Lung (tissue), 12 donors: Measurements from ENCODE around the gene TMF1. TPM values are rescaled to one million over a fixed set of nuclear protein-coding genes. Genes with fewer than 3 reads are reported as not detected.

Source experiments
- ATAC-seq: fragments of 200-7000 bp; cut with Tn5 transposase; one replicate; pipeline ENCODE4 v1.9.1; 2020; ENCODE audit warnings: moderate number of reproducible peaks; ENCODE audit not compliant: insufficient read depth, low FRiP score
- DNase-seq, 3 donors: peaks; one replicate each; pipeline ENCODE4 v3.0.0-alpha.2; 2013 to 2017
- H3K27ac ChIP-seq, 2 donors: one replicate each; pipeline ENCODE4 v1.5.1; 2013; ENCODE audit warnings: mild to moderate bottlenecking in 2 of 2, moderate library complexity in 2 of 2, control low read depth in 1 of 2, inconsistent platforms in 1 of 2, low read depth in 1 of 2, low read length in 1 of 2
- H3K27me3 ChIP-seq, 3 donors: one replicate each; pipeline ENCODE4 v1.5.1; 2013; ENCODE audit warnings: low read length in 2 of 3; ENCODE audit not compliant: control insufficient read depth in 3 of 3, insufficient read depth in 3 of 3
- H3K36me3 ChIP-seq, 4 donors: one replicate each; pipeline ENCODE4 v1.5.1; 2013; ENCODE audit warnings: low read length in 4 of 4, mild to moderate bottlenecking in 1 of 4, moderate library complexity in 1 of 4; ENCODE audit not compliant: control insufficient read depth in 4 of 4, insufficient read depth in 4 of 4
- H3K4me1 ChIP-seq, 5 donors: one replicate each; pipeline ENCODE4 v1.5.1; 2013; ENCODE audit warnings: low read length in 5 of 5, mild to moderate bottlenecking in 2 of 5, moderate library complexity in 1 of 5; ENCODE audit not compliant: control insufficient read depth in 5 of 5, insufficient read depth in 5 of 5
- H3K4me3 ChIP-seq: one replicate; pipeline ENCODE4 v1.5.1; 2013; ENCODE audit warnings: mild to moderate bottlenecking, control low read depth, moderate library complexity
- H3K9ac ChIP-seq, 2 donors: one replicate each; pipeline ENCODE4 v1.5.1; 2013; ENCODE audit warnings: low read length in 2 of 2, control low read depth in 1 of 2; ENCODE audit not compliant: insufficient read depth in 1 of 2
- H3K9me3 ChIP-seq, 4 donors: one replicate each; pipeline ENCODE4 v1.5.1; 2013; ENCODE audit warnings: low read length in 3 of 4, mild to moderate bottlenecking in 1 of 4, moderate library complexity in 1 of 4; ENCODE audit not compliant: control insufficient read depth in 4 of 4, insufficient read depth in 3 of 4
- CTCF ChIP-seq: IDR thresholded peaks from 2 replicates; pipeline ENCODE4 v1.5.1; 2012; ENCODE audit warnings: mild to moderate bottlenecking; ENCODE audit errors: control extremely low read depth, extremely low read depth
- WGBS, 2 donors: extraction: QIAGEN DNeasy Blood & Tissue Kit; methylation state at CpG; one replicate each; pipeline ENCODE4 v1.1.7; 2013; 5-methylcytosine and 5-hydroxymethylcytosine counted together
- polyA plus RNA-seq, 2 donors: library from polyadenylated mRNA; stranded (reverse); fragments of 200-250 nt; gene quantifications; one replicate each; pipeline ENCODE4 v1.2.1, GENCODE V29; 2013
- total RNA-seq, 2 donors: library from RNA; depleted of rRNA in 1 of 2; stranded (reverse); fragments of >200 nt in 1 of 2; gene quantifications; one replicate each; pipeline ENCODE4 v1.2.1, GENCODE V29; 2014 to 2021
- donor health status: control.
- donor health status: control.
- donor health status: Bipolar disorder and iron deficiency.
- donor health status: healthy.
- donor health status: DM: yes; HTN: yes; CAD: no.

TMF1 gene
- total and polyA plus RNA-seq, 4 donors = 9.6 to 84.3 (median 26.1) TPM

GRCh38 chr3:69090021-69090420 lies 37.9 kb upstream of the TMF1 start:
- no peak for TF ChIP-seq CTCF
- 33 to 49% methylated on average over 3 of the region's 3 CpGs for WGBS, 2 donors
- ATAC-seq (no peak), DNase-seq (no peak)
- H3K27ac ChIP-seq = peak overlapping the region in 1 of 2 donors; percentile 55
- no peaks in the 10 kb centered on the region for H3K9me3 ChIP-seq
- H3K4me1 ChIP-seq = peaks cover 3 to 36% (median 20%) of the 10 kb centered on the region in 5 donors
- H3K36me3 ChIP-seq = peaks cover 0 to 6% (median 3%) of the 10 kb centered on the region in 4 donors
- H3K9ac ChIP-seq = no peak overlapping the region
- no peak overlapping the region for H3K4me3 ChIP-seq
- H3K27me3 ChIP-seq = no peaks in the 10 kb centered on the region

GRCh38 chr3:69088063-69088462 lies 35.9 kb upstream of the TMF1 start:
- Histone ChIP-seq H3K4me3 (no peak overlapping the region), H3K9me3 (no peaks in the 10 kb centered on the region), H3K27me3 (no peaks in the 10 kb centered on the region), H3K4me1 (peaks cover 6 to 32% (median 25%) of the 10 kb centered on the region in 5 donors), H3K9ac (no peak overlapping the region), H3K27ac (peak overlapping the region; percentile 37 to 82), H3K36me3 (peaks cover 0 to 6% (median 1%) of the 10 kb centered on the region in 4 donors)
- no peak for TF ChIP-seq CTCF
- DNase-seq = no peak
- WGBS, 2 donors = 28 to 49% methylated on average over 2 of the region's 2 CpGs
- no peak for ATAC-seq

GRCh38 chr3:69087030-69087791 lies 35.1 kb upstream of the TMF1 start:
- no peak for DNase-seq
- Histone ChIP-seq H3K27ac (peak overlapping the region; percentile 99 to 100), H3K4me1 (peaks cover 6 to 36% (median 26%) of the 10 kb centered on the region in 5 donors), H3K9ac (peak overlapping the region; percentile 13 to 14), H3K27me3 (no peaks in the 10 kb centered on the region), H3K4me3 (no peak overlapping the region), H3K36me3 (peaks cover 0 to 6% (median 1%) of the 10 kb centered on the region in 4 donors), H3K9me3 (no peaks in the 10 kb centered on the region)
- WGBS, 2 donors = 74 to 86% methylated on average over 3 of the region's 3 CpGs
- no peak for ATAC-seq
- no peak for TF ChIP-seq CTCF
